ENCODE results near the gene MATN1.
A peak's percentile ranks its signal among the peaks of the same experiment; 100 is the strongest.
"Not testable (repeated sequence)": the region's sequence is repeated elsewhere in the genome, so short reads cannot be mapped to it uniquely, and the experiment has no call there.

Gene MATN1

DNA sequence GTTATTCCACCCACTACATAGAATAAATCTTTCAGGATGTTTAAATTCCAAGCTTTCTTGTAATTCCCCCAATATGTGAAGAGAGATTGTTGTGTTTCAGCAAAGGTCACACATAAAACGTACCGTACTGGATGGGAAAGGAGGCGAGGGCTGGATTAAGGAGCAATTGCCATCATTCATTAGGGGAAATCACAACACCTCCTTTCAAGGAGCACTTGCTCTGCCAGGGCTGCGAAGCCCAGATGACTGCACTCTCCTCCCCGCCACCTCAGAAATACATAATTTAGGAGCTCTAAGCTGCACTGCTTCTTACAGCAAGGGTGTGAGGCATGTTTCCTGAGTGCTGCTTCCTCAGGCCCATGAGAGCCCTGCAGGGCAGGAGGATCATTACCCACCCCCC is 29.6 kb downstream of the MATN1 start:
- no peak for DNase-seq

DNA sequence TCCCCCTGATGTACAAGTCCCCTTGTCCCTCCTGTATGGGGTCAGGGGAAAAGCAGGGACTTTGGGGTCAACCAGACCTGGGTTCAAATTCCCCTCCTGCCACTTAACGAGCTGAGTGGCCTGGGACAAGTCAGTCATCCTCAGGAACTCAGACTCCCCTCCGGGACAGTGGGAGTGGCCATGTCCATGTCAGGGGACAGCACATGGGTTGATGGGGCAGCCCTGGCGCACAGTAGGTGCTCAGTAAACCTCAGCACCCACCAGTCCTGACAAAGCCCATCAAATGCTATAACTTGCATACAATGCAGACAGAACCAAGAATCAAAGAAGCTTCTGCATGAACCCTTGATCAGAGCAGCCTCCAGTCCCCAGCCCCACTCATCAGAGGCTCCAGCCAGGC is 30.0 kb downstream of the MATN1 start:
- no peak for DNase-seq

DNA sequence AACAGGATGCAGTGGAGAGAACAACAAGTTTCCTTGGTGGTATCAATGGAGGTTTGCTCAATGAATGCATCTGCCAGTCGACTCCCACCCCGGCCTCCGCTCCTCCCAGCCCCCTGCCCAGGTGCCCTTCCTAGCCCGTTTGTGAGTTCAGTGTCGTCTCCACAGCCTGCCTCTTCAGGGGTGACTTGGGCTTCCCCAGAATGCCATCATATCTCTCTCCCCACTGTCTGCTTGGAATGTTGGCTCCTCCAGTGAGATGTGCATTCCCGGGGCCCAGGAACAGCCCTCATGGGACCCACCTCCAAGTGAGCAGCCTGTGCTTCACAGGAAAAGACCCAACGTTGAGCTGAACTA is 30.5 kb downstream of the MATN1 start:
- DNase-seq: no peak

DNA sequence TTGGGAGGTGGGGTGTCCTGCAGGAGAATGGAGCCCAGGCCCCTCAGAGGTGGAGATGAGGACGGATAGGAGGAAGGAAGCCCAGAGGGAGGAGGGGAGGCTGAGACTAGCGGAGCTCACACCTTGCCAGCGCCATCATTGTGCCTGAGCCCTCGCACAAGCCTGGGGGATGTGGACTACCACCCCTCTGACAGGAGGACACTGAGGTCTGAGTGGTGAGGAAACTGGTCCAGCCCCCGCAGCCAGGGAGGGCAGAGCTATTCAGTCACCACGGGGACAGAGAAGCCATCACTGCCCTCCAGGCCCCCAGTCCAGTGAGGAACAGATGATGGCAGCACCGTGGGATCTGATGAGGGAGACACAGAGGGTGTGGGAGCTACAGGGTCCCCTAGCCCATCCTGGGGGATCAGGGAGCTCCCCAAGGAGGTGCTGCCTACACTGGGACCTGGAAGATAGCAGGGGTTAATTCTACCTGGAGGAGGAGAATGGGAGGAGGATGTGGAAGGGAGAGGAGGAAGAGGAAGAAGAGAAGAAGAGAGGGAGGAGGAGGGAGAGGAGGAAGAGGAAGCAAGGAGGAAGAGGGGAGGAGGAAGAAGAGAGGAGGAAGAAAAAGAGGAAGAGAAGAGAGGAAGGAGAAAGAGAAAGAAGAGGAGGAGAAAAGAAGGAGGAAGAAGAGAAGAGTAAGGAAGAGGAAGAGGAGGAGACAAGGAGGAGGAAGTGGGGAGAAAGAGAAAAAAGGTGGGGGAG is 31.0 kb downstream of the MATN1 start:
- no peak for DNase-seq

DNA sequence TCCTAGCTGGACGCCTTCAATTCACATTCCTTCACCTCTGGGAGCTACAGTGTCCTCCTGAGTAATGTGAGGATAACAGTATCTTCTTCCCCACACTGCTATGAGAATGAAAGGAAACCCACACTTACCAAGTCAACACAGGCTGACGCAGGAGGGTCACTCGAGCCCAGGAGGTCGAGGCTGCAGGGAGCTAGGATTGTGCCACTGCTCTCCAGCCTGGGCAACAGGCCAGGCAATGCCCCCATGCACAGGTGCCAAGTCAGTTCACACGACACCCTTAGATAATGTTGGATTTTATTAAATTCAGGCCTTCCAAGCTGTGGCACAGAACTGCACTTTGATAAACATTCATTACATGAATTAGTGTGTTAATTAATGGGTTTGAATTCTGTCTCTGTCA is 31.9 kb downstream of the MATN1 start:
- DNase-seq: no peak

DNA sequence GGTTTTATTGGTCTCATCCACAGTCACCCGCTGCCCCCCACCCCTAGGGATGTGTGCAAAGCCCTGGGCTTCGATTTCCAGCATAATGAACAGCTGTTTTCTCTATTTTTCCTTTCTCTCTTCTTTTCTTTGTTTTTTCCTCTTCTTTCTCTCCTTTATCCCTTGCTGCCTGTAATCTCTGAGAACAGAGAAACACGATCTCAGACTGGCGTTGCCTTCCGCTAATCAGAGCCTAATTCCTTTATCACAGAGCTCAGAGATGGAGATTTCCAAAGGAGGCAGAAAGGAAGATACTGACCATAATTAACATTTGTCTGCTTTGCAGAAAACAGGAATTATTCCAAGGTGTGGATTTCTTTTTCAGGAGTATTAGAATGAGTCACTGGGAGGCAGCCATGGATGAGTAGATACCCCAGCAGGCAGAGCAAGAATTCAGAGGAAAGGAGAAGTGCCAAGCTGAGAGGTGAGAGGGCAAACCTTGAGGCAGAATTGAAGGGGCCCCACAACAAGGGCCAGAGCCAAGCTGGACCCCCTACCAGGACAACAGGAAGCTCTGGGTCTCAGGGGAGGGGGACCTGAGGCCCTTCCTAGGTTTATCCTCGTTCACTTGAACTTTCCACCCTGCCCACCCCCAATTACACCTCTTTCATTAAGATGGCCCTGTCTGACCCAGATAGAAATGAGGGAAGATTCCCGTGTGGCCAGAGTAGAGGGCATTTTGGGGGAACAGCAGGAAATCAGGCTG is 33.3 kb downstream of the MATN1 start:
- no peak for DNase-seq

DNA sequence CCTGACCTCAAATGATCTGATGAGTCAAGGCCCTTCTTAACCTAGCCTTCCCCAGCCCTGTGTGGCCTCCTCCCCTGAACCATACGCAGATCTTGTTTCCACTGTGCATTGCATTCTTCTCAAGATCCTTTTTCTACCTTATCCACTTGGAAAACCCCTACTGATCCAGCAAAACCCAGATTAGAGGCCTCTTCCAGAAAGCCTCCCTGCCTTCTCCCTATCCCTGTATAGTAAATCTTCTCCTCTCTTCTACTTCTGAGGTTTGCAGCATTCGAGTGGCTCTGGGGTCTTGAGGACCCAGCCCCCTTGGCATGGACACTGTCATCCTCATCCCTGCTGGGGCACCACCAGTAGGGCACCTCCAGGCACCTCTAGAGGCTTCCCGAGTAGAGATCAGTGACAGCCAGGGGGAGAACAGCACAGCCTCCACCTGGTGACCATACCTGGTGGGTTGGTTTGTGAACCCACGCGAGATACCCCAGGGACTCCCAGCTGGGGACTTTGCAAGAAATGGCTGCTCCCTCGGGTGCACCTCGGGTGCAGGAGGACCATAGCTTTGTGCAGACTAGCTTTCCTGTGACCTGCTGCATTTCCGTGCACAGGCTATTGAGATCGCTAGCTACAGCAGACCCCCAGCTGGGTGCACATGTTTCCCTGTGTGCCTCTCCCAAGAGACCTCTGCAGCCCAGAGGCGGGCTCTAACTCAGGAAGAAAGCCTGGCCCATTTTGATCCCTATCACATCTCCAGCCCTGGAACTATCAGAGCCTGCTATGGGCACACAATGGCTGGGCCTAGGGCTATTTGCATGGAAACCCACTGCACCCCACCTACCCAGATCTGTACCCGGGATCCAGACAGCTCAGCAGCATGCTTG is 34.2 kb downstream of the MATN1 start:
- DNase-seq: no peak

DNA sequence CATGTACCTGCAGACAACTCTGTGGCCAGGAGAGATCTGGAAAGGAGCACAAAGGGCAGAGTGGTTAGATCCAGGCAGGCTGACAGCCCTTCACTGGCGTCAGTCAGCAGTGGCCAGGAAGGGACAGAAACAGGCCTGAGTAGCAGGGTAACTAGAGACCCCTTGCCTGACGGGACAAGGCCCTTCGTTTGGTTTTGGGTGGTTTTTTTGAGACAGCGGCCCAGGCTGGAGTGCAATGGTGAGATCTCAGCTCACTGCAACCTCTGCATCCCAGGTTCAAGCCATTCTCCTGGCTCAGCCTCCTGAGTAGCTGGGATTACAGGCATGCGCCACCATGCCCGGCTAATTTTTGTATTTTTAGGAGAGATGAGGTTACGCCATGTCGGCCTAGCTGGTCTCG is 34.9 kb downstream of the MATN1 start:
- not testable (repeated sequence) for DNase-seq

DNA sequence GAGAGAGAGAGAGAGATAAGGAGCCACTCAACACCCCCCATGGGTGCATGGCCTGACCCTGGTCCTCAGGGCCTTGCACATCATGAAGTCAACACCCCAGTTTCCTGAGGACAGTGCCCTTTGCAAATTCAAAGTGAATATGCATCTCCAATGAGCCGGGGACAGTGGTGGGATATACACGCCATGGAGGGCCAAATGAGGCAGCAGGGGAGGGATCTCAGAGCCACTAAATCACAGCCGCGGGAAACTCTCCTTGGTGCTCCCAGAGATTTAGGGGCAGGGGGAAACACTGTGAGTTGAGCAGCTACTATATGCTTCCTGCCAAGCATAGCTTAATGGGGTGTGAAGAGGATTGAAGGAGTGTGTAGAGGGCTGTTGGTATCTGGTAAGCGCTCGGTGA is 35.5 kb downstream of the MATN1 start:
- DNase-seq: no peak

DNA sequence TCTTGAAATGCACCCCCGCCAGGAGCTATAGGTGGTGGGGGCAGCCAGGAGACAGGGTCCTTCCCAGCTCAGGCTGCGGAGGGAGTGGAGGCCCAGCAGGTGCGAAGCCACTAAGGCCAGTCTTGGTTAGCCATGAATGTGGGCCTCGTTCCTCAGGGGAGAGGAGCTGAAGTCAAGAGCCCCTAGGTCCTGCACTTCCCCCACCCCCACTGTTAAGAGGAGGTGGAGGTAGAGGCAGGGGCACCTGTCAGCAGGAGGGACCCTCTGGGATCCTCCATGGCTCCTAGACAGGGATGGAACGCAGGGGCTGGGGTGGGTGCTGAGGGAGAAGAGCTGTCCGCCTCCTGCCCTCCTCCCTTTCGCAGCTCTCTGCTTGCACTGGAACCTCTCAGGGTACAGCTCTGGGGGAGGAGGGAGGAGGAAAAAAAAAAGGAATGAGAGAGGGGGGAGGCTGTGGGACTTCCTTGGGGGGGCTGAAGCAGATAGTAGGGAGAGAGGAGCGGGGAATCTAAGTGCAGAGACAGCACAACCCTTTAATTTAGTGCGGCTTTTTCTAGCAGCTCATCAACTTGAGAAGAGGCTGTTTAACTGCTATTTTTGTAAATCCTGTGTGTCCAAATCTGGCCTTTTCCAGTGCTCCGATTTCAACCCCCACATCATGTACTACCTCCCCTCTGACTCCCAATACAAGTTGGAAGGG is 37.0 kb downstream of the MATN1 start:
- no peak for DNase-seq

DNA sequence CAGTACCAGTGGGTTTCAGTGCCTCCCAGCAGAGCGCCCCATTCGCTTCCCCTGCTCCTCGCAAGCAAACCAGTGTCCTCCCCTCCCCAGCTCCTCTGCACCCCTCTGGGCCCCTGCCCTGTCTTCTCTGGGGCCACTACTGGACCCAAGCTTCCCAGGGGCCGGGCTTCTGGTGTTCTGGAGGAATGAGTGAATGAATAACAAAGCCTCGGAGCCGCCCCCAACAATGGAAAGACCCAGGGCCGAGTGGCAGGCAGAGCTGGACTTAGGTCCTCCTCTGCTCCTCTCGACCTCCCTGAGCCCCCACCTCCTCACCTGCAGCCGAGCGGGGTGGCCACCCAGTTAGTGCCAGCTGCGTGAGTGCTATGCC is 37.6 kb downstream of the MATN1 start:
- DNase-seq: no peak

DNA sequence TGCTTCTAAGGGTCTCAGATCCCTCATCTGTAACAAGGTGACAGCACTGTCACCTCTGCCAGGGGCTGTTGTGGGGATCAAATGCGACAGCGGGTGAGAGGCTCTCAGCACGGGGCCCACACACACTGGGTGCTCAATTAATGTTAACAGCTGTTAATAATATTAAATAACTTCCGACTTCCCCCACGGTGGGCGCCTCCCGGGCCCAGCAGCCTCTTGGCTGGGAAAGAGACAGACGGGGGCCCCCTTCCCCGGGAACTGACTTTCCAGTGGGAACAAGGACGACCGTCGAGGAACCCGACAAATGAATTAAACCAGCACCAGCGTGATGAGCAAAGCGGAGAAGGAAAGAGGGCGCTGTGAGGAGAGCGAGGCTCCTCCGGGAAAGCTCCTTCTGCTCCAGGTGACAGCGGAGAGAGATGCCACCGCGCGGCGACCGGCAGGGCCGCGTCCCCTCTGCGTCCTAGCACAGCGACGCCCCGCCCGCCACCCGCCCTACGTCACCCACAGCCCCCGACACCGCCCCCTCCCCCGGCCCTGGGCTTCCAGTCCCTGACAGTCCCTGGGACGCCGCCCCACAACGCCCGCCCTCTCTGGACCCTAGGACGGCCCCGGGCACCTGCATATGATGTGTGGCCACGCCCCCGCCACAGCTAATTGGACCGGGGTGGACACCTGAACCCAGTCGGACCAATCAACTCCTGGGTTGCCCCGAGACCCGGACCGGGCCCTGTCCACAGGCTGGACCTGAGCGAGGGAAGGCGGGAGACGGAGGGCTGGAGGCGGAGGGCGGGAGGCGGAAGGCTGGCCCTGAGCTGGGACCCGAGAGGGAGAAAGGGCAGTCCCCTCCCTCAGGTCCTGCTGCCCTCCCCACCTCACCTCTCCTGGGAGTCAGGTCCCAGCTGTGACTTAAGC is 38.2 kb downstream of the MATN1 start:
- DNase-seq: peak; percentile 86

DNA sequence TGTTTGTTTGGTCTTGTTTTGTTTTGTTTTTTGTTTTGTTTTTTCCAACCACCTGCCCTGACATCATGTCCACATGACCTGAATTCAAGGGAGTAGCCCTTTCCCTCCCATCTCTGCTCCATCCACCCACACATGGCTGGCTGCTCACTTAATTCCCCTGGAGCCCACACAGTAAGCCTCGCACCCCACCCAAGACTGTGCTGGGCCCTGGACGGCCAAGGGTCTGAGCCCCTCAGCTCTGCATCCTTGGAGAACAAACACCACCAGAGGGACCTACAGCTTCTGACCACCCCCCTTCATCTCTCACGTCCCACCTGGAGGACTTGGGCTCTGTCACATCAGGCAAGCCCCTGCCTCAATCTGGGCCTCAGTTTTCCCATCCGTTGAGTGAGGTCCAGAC is 39.1 kb downstream of the MATN1 start:
- no peak for DNase-seq

DNA sequence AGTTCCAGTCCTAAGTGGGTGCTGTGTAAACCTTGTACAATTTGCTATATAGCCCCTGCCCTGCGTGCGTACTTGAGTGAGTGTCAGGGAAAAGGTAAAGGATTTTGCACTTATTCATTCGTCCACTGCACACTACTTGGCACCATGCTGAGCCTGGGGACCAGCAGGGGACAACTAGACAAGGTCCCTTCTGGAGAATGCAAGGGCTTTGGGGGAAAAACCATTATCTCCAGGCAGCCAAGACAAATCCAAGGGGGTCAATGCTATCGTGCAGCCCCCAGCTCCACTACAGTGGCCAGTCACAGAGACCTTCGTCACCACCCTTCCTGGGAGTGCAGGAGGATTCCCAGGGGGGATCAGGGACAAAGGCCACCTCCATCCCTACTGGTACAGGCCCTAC is 39.7 kb downstream of the MATN1 start:
- DNase-seq: no peak

DNA sequence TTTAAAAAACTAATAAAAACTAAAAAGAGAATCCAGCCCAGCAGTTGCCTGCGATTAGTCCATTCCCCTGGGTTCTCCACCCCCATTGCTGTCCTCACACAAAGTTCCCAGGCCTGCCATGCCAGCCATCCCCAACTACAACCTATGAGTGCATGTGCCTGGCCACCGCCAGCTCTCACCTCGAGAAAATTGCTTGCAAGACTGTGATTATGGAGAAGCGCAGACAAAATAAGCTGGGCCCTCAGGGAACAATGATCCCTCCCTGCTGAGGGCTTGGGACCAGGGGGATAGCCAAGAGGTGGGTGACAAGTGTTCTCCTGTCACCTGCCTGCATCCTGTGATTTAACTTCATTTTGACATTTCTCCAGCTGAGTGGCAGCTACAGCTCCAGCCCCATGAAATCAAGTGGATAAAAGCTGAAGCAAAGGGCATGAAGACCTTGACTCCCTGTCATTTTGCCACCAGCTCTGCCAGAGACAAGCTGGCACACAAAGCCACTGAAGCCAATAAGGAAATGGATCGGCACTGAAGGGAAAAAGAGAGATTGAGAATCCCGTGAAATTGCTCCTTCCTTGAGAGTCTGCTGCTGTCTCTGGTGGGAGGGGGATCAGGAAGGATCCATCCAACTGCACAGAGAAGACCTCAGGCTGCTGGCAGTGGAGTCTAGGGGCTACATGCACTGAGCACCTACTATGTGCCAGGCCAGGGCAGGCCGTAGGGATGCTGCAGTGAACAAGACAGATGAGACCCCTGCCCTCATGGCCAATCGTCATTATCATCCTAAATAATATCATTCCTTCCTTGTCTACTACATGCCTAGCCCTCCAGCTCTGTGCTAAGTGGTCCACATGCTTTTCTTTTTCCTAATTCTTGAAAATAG is 40.7 kb downstream of the MATN1 start:
- no peak for DNase-seq

DNA sequence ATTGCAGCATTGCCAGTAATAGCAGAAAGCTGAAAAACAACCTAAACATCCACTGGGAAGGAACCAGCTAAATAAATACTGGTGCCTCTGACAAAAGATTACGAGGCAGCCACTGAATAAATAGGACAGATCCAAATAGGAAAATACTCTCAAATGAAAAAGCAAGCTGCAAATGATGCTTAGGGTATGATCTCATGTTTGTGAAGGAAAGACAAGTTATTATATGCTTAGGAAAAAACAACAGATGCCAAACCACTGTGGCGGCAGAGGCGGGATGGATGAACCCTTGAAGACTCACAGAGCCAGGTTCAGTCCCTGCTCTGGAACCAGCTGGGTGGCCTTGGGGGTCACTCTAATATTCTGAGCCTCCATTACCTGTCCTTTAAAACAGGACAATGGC is 41.6 kb downstream of the MATN1 start:
- DNase-seq: no peak

DNA sequence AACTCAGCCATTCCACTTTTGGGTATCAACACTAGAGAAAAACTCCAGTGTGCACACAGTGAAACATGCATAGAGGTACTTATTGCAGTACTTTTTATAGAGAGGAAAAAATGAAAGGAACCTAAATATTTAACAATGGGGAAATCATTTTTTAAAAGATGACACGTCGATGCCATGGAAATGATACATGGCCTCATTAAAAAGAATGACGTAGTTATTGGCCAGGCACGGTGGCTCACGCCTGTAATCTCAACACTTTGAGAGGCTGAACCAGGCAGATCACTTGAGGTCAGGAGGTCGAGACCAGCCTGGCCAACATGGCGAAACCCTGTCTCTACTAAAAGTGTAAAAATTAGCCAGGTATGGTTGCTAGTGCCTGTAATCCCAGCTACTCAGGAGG is 42.5 kb downstream of the MATN1 start:
- no peak for DNase-seq

DNA sequence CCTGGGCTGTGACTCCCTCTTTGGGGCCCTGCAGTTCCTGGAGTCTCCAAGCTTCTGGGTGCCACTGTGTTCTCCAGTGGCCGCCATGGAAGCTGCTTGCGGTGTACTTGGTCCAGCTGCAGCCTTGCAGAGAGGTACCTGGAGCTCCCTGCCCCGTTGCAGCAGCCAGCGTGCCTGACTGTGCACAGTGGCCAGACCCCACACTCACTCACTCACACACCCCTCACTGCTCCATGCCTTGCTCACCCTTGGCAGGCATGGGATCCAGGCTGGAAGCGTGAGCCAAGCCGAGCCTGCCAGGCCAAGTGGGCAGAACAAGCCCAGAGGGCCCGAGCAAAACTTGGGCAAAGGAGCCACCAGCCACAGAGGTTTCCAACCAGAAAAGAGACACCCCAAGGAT is 43.0 kb downstream of the MATN1 start:
- DNase-seq: no peak

DNA sequence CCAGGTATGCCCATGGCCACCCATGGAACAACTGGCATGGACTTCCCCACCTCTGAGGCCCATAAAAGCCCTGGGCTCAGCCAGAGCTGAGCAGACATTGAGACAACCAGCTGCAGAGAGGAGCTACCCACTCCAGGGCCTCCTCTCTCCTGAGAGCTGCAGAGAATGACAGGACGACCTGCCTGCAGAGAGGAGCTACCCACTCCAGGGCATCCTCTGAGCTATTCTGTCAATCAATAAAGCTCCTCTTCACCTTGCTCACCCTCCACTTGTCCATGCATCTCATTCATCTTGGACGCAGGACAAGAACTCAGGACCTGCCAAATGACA is 43.4 kb downstream of the MATN1 start:
- DNase-seq: no peak

DNA sequence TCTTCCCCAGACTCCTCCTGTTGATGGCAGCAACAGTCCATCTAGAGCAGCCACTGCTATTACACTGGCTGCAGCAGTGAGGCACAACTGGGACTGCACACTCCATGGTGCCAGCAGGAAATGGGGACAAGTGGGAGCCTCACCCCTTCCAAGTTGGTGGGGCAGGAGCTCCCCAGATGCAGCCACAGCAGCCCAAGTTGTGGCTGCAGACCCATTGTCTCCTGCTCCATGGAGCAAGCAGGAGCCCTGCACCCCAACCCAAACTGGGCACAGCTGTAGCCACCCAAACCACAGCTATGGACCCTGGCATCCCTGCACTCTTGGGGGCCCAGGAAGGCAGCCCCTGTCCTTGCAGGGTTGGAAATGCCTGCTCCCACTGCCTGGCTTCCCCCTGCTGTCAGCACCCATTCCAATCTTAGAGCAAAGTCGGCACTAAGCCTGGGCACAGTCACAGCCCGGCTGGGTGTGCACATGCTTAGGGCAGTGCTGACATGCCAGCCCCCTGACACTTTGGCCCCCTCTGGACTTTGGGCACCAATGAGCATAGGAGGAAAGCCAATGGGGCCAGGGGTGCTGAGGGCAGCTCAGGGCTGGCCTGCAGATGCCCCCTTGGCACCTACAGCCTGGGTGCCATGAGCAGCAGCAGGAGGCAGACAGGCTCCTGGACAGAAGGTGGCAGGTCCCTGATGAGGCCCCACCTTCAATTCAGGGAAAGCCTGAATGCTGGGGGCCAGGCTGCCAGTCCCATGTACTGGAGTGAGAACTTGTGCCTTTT is 44.0 kb downstream of the MATN1 start:
- no peak for DNase-seq
